Cardiac muscle cell (in vitro differentiated cells and primary cell): ENCODE results near the gene MUC5B. TPM values are rescaled to one million over a fixed set of nuclear protein-coding genes. Genes with fewer than 3 reads are reported as not detected.

Experiments used
- DNase-seq, 2 donors: peaks; one replicate each; pipeline versions ENCODE4 v3.0.0 to v3.0.0-alpha.2; 2010 to 2017; ENCODE audit warnings: low read depth in 1 of 2, low spot score in 1 of 2
- H3K27ac ChIP-seq: fragments of 200-600 bp; sonication (generic); 2 replicates; pipeline ENCODE4 v1.5.1; 2016
- H3K27me3 ChIP-seq: fragments of 200-600 bp; sonication (generic); 2 replicates; pipeline ENCODE4 v1.6.0; 2016; ENCODE audit warnings: control low read depth
- H3K36me3 ChIP-seq: fragments of 200-600 bp; sonication (generic); 2 replicates; pipeline ENCODE4 v1.5.1; 2016; ENCODE audit warnings: control low read depth
- H3K4me1 ChIP-seq: fragments of 200-600 bp; sonication (generic); 2 replicates; pipeline ENCODE4 v1.8.1; 2017; ENCODE audit warnings: low read depth, mild to moderate bottlenecking, mixed run types
- H3K4me3 ChIP-seq: fragments of 200-600 bp; sonication (generic); 2 replicates; pipeline ENCODE4 v1.5.1; 2016; ENCODE audit warnings: mild to moderate bottlenecking
- H3K9me3 ChIP-seq: fragments of 200-600 bp; sonication (generic); 2 replicates; pipeline ENCODE4 v1.5.1; 2017; ENCODE audit warnings: low read depth, mild to moderate bottlenecking, control low read depth
- polyA plus RNA-seq: library from polyadenylated mRNA; unstranded; fragments of >200 nt; fragmentation: Nextera tagmentation; extraction: Ambion mirVana; gene quantifications from 2 replicates; pipeline ENCODE4 v1.2.1, GENCODE V29; 2016
- total RNA-seq: library from RNA; depleted of rRNA; stranded (reverse); fragments of >200 nt; gene quantifications from 2 replicates; pipeline ENCODE4 v1.2.3, GENCODE V29; 2016
- TF ChIP-seq, protein P1 (sequence below): IDR thresholded peaks from 2 replicates; pipeline ENCODE4 v1.5.1; 2012; ENCODE audit warnings: low read depth, mild to moderate bottlenecking, low read length

MUC5B gene
- total and polyA plus RNA-seq, 2 experiments from 2014 or later: not detected

DNA sequence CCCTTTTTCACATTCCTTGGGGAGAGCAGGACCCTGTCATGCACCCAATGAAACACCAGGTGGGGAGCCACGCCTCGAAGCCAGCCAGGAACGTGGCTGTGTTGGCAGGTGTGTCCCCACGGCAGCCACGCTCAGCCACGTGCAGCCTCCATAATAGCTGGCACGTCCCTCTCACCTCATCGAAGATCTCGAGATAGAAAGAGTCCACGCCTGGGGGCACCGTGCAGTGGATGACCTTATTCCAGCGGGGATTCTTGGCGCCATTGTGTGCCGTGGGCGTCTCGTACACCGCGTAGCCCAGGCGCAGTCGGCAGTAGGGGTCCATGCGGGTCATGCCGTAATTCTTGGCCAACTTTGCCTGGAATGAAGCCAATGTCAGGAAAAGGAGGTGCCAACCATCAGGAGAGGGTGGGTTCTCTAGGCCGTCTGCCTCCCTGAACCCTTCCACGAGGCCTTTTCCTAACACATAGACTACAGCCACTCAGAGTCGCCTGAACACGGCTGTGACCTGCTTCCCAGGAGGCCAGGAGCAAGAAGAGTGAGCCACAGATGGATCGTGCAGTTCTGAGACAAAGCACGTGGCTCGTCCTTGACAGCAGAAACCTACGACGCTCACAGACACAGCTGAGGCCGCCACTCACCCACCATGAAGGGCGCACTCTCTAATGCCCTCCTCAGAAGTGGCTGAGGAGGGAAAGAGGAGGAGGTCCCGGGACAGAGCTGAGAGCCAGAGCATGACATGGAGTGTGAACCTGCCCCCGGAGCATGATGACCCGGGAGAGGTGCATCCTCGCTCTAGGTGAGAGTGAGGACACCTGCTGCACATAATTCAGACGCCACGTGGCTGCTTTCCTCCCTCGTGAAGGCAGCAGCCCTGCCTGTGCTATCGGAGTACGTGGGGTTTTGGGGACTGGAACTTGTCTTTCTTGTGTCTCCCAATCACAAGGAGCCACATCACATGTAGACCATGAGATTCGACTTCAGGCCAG lies 67.5 kb downstream of the MUC5B start:
- Histone ChIP-seq H3K4me1 (no peaks in the 10 kb centered on the region), H3K27me3 (no peaks in the 10 kb centered on the region), H3K27ac (no peak overlapping the region), H3K4me3 (no peak overlapping the region), H3K9me3 (no peaks in the 10 kb centered on the region), H3K36me3 (peaks cover 9% of the 10 kb centered on the region)
- no peak for DNase-seq
- TF ChIP-seq, protein P1, sequence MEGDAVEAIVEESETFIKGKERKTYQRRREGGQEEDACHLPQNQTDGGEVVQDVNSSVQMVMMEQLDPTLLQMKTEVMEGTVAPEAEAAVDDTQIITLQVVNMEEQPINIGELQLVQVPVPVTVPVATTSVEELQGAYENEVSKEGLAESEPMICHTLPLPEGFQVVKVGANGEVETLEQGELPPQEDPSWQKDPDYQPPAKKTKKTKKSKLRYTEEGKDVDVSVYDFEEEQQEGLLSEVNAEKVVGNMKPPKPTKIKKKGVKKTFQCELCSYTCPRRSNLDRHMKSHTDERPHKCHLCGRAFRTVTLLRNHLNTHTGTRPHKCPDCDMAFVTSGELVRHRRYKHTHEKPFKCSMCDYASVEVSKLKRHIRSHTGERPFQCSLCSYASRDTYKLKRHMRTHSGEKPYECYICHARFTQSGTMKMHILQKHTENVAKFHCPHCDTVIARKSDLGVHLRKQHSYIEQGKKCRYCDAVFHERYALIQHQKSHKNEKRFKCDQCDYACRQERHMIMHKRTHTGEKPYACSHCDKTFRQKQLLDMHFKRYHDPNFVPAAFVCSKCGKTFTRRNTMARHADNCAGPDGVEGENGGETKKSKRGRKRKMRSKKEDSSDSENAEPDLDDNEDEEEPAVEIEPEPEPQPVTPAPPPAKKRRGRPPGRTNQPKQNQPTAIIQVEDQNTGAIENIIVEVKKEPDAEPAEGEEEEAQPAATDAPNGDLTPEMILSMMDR: no peak

- Histone ChIP-seq H3K4me1 (no peaks in the 10 kb centered on the region), H3K36me3 (peaks cover 9% of the 10 kb centered on the region), H3K27me3 (no peaks in the 10 kb centered on the region), H3K4me3 (no peak overlapping the region), H3K9me3 (no peaks in the 10 kb centered on the region), H3K27ac (no peak overlapping the region)
- DNase-seq: no peak
- TF ChIP-seq, protein P1: no peak
Observed at GRCh38 chr11:1291295-1292017, 68.6 kb downstream of the MUC5B start.

- TF ChIP-seq, protein P1: no peak
- H3K27me3 ChIP-seq: no peaks in the 10 kb centered on the region
- DNase-seq: no peak
- H3K4me3 ChIP-seq: no peak overlapping the region
- H3K4me1 ChIP-seq: no peaks in the 10 kb centered on the region
- peaks cover 9% of the 10 kb centered on the region for H3K36me3 ChIP-seq
- no peaks in the 10 kb centered on the region for H3K9me3 ChIP-seq
- H3K27ac ChIP-seq: no peak overlapping the region
Observed at GRCh38 chr11:1292018-1292643, 69.3 kb downstream of the MUC5B start.

- TF ChIP-seq, protein P1: no peak
- H3K27ac ChIP-seq: no peak overlapping the region
- H3K36me3 ChIP-seq: peaks cover 9% of the 10 kb centered on the region
- DNase-seq: no peak
- no peaks in the 10 kb centered on the region for H3K4me1 ChIP-seq
- no peaks in the 10 kb centered on the region for H3K9me3 ChIP-seq
- H3K27me3 ChIP-seq: no peaks in the 10 kb centered on the region
- no peak overlapping the region for H3K4me3 ChIP-seq
Observed at GRCh38 chr11:1292644-1293618, 70.1 kb downstream of the MUC5B start.

- Histone ChIP-seq H3K9me3 (no peaks in the 10 kb centered on the region), H3K36me3 (peaks cover 8% of the 10 kb centered on the region)
Observed at GRCh38 chr11:1293619-1294015, 70.8 kb downstream of the MUC5B start.

More at GRCh38 chr11:1293619-1294015, 70.8 kb downstream of the MUC5B start:
- no peak for DNase-seq
- H3K4me3 ChIP-seq: no peak overlapping the region
- H3K4me1 ChIP-seq: no peaks in the 10 kb centered on the region
- H3K27me3 ChIP-seq: no peaks in the 10 kb centered on the region
- no peak overlapping the region for H3K27ac ChIP-seq
- TF ChIP-seq, protein P1: peak; percentile 19
